GM23248 (cell line): ENCODE data around the gene RHBDF2.

Experiments
- EZH2 ChIP-seq: fragments of 200-600 bp; sonication (generic); IDR thresholded peaks from 2 replicates; pipeline ENCODE4 v1.6.1; 2018; ENCODE audit warnings: antibody characterized with exemption, mild to moderate bottlenecking; ENCODE audit not compliant: insufficient read depth, poor library complexity, severe bottlenecking
- EZH2phosphoT487 ChIP-seq: fragments of 200-600 bp; sonication (generic); IDR thresholded peaks from 2 replicates; pipeline ENCODE4 v1.6.1; 2018; ENCODE audit warnings: antibody characterized with exemption, moderate library complexity, mild to moderate bottlenecking, low read depth; ENCODE audit not compliant: insufficient read depth

DNA sequence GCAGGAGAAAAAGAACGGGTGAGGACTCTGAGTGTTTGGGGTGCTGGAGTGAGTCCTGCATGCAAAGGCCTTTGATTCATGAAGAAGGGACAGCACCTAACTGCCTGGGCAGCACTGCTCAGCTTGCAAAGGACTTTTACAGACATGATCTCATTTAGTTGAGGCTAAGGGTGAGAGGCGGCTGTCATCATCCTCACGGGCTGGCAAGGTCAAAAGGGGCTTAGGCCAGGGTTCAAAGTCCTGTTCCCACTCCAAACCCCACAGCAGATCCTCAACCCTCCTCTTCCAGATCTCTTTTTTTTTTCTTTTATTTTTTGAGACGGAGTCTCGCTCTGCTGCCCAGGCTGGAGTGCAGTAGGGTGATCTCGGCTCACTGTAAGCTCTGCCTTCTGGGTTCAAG is 4.8 kb downstream of the RHBDF2 start:
- no peak for TF ChIP-seq EZH2
- TF ChIP-seq EZH2phosphoT487: no peak
